Keratinocyte (primary cell): Measurements from ENCODE around the gene CLIP2. TPM values are rescaled to one million over a fixed set of nuclear protein-coding genes. Genes with fewer than 3 reads are reported as not detected.

Source experiments
- DNase-seq: peaks from one replicate; pipeline ENCODE4 v3.0.0-alpha.2; 2011; ENCODE audit warnings: low read depth, missing footprints, low spot score
- FAIRE-seq: peaks from 2 replicates; lab custom pipeline; 2011; peaks lifted over from hg19 to GRCh38; lab: Jason Lieb, UNC
- H2AFZ ChIP-seq: 2 replicates; pipeline ENCODE4 v1.6.0; 2012; ENCODE audit warnings: low read length, control low read depth, inconsistent platforms; ENCODE audit not compliant: control insufficient read depth
- H3K27ac ChIP-seq: 2 replicates; pipeline ENCODE4 v1.5.1; 2011; ENCODE audit warnings: low read length; ENCODE audit not compliant: control insufficient read depth, insufficient read depth
- H3K27me3 ChIP-seq: 3 replicates; pipeline ENCODE4 v1.6.0; 2011; ENCODE audit warnings: low read length; ENCODE audit not compliant: control insufficient read depth, insufficient read depth; ENCODE audit errors: extremely low read depth
- H3K36me3 ChIP-seq, 2 experiments: 2 replicates in 1 of 2; 3 replicates in 1 of 2; pipeline ENCODE4 v1.5.1; 2011; ENCODE audit warnings: low read length in 2 of 2, mild to moderate bottlenecking in 1 of 2; ENCODE audit not compliant: control insufficient read depth in 2 of 2, insufficient read depth in 2 of 2; ENCODE audit errors: extremely low read depth in 1 of 2
- H3K4me1 ChIP-seq: 3 replicates; pipeline ENCODE4 v1.5.1; 2011; ENCODE audit warnings: low read length; ENCODE audit not compliant: control insufficient read depth, insufficient read depth; ENCODE audit errors: extremely low read depth
- H3K4me2 ChIP-seq: 3 replicates; pipeline ENCODE4 v1.6.0; 2011; ENCODE audit warnings: low read depth, low read length; ENCODE audit not compliant: control insufficient read depth, insufficient read depth; ENCODE audit errors: extremely low read depth
- H3K4me3 ChIP-seq, 3 experiments: fragments of 200-600 bp in 1 of 3; sonication (generic) in 1 of 3; 2 replicates in 2 of 3; 3 replicates in 1 of 3; pipeline ENCODE4 v1.5.1; 2011 to 2016; ENCODE audit warnings: low read length in 3 of 3, mild to moderate bottlenecking in 3 of 3, control low read depth in 2 of 3, inconsistent platforms in 1 of 3, low read depth in 1 of 3, mixed read lengths in 1 of 3, mixed run types in 1 of 3, moderate library complexity in 1 of 3; ENCODE audit not compliant: control insufficient read depth in 2 of 3, insufficient read depth in 2 of 3; ENCODE audit errors: extremely low read depth in 1 of 3
- H3K79me2 ChIP-seq: 2 replicates; pipeline ENCODE4 v1.6.0; 2012; ENCODE audit warnings: low read length; ENCODE audit not compliant: control insufficient read depth, insufficient read depth
- H3K9ac ChIP-seq: 3 replicates; pipeline ENCODE4 v1.6.0; 2011; ENCODE audit warnings: low read length; ENCODE audit not compliant: control insufficient read depth, insufficient read depth; ENCODE audit errors: extremely low read depth
- H3K9me1 ChIP-seq: 3 replicates; pipeline ENCODE4 v1.6.0; 2011; ENCODE audit warnings: low read length; ENCODE audit not compliant: control insufficient read depth, insufficient read depth; ENCODE audit errors: extremely low read depth
- H3K9me3 ChIP-seq: 2 replicates; pipeline ENCODE4 v1.5.1; 2012; ENCODE audit warnings: low read depth, low read length; ENCODE audit not compliant: control insufficient read depth
- H4K20me1 ChIP-seq: 3 replicates; pipeline ENCODE4 v1.6.0; 2011; ENCODE audit warnings: low read length; ENCODE audit not compliant: control insufficient read depth, insufficient read depth; ENCODE audit errors: extremely low read depth
- EZH2 ChIP-seq: IDR thresholded peaks from one replicate; pipeline ENCODE4 v1.6.1; 2012; ENCODE audit warnings: inconsistent platforms, mild to moderate bottlenecking, low read length, moderate library complexity
- dilution Hi-C: fragments of 300-500 bp; cut with MboI; formaldehyde crosslinking; loops from one replicate; pipeline ENCODE4 v1.7.0; 2020; ENCODE audit warnings: low sequenced_read_pairs; ENCODE audit not compliant: extremely low pct_ligation_motif_present
- polyA plus RNA-seq, 5 experiments: library from polyadenylated mRNA; depleted of rRNA in 3 of 5; stranded (reverse) in 3 of 5; stranded (forward) in 1 of 5; unstranded in 1 of 5; fragments of >200 nt; gene quantifications; 1 replicate in 1 of 5; 2 replicates in 3 of 5; 3 replicates in 1 of 5; pipeline versions ENCODE4 v1.2.1 to v1.2.3, GENCODE V29; 2011 to 2012; ENCODE audit warnings: missing spikeins in 2 of 5, low read depth in 1 of 5, low replicate concordance in 1 of 5
- TF ChIP-seq, protein P1 (sequence below), 3 experiments: IDR thresholded peaks in 1 of 3; conservative IDR thresholded peaks in 1 of 3; optimal IDR thresholded peaks in 1 of 3; 2 replicates in 2 of 3; 3 replicates in 1 of 3; pipeline versions ENCODE3 to v1.5.1; 2011; ENCODE audit warnings: low read length in 3 of 3, mild to moderate bottlenecking in 3 of 3, moderate library complexity in 2 of 3, control low read depth in 1 of 3, inconsistent platforms in 1 of 3; ENCODE audit not compliant: insufficient read depth in 2 of 3; ENCODE audit errors: extremely low read depth in 1 of 3

The CLIP2 gene
- polyA plus RNA-seq, 1 donor (not counting 4 experiments of a cell fraction or from before 2014, with no cell fraction given), result 2.6 TPM

DNA sequence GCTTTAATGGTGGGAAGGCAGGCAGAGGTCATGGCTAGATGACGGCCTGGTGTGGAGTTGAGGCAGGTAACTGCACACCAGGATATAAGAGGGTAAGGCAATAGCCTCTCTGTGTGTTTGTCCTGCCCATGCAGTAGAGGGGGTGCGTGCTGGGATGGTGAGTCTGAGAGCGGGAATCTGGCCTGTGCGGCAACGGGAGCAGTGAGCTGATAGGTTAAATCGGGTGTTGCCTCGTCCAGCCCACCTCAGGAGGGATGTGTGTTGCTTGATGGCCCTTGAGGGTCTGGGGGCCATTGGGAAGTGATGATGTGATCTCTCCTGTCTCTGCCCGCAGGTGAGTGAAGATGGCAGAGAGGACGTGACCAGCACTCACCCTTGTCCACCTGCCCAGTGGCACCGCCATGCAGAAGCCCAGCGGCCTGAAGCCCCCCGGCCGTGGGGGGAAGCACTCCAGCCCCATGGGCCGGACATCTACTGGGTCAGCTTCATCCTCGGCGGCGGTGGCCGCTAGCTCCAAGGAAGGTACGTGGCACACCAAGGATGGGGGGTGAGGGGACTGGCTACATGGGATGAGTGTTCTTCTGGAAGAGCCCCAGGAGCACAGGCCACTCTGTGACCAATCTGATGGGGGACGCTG is 28.1 kb downstream of the CLIP2 start:
- FAIRE-seq (no peak), DNase-seq (no peak)
- Histone ChIP-seq H3K36me3 (peaks cover 0 to 7% of the 10 kb centered on the region in 2 experiments), H3K4me1 (peaks cover 14% of the 10 kb centered on the region), H3K9me3 (no peaks in the 10 kb centered on the region), H3K9ac (no peak overlapping the region), H3K27me3 (no peaks in the 10 kb centered on the region), H4K20me1 (no peaks in the 10 kb centered on the region), H3K9me1 (no peaks in the 10 kb centered on the region), H3K79me2 (no peaks in the 10 kb centered on the region), H3K4me3 (no peak overlapping the region), H2AFZ (no peak overlapping the region), H3K4me2 (no peak overlapping the region), H3K27ac (no peak overlapping the region)
- TF ChIP-seq, protein P1, sequence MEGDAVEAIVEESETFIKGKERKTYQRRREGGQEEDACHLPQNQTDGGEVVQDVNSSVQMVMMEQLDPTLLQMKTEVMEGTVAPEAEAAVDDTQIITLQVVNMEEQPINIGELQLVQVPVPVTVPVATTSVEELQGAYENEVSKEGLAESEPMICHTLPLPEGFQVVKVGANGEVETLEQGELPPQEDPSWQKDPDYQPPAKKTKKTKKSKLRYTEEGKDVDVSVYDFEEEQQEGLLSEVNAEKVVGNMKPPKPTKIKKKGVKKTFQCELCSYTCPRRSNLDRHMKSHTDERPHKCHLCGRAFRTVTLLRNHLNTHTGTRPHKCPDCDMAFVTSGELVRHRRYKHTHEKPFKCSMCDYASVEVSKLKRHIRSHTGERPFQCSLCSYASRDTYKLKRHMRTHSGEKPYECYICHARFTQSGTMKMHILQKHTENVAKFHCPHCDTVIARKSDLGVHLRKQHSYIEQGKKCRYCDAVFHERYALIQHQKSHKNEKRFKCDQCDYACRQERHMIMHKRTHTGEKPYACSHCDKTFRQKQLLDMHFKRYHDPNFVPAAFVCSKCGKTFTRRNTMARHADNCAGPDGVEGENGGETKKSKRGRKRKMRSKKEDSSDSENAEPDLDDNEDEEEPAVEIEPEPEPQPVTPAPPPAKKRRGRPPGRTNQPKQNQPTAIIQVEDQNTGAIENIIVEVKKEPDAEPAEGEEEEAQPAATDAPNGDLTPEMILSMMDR (optimal IDR thresholded peaks at IDR 0.05 in 1 of 3, IDR thresholded peaks at IDR 0.05 in 1 of 3, conservative IDR thresholded peaks at IDR 0.05 in 1 of 3; ENCODE audit: extremely low read depth in 1 of 3, insufficient read depth in 2 of 3, low read length in 3 of 3), result no peak
- no peak for TF ChIP-seq EZH2
- dilution Hi-C loops, result no loop called here

DNA sequence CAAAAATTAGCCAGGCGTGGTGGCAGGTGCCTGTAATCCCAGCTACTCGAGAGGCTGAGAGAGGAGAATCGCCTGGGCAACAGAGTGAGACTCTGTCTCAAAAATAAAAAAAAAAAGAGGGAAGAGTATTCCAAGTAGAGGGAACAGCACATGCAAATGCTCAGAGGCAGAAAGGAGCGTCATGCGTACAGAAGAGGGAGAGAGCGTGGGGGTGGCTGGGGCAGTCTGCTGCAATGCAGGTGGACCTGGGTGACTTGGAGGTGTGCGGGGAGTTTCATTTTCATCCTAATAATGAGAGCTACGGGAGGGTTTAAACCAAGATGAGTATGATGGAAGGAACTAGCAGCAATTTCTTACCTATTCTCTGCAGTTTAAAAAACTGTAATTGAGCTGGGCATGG is 28.8 kb downstream of the CLIP2 start:
- no peak for FAIRE-seq
- no peak overlapping the region for H2AFZ ChIP-seq
- H3K9ac ChIP-seq, result no peak overlapping the region
- no peaks in the 10 kb centered on the region for H3K27me3 ChIP-seq
- H3K79me2 ChIP-seq, result no peaks in the 10 kb centered on the region
- no peak for TF ChIP-seq EZH2
- TF ChIP-seq, protein P1 (optimal IDR thresholded peaks at IDR 0.05 in 1 of 3, IDR thresholded peaks at IDR 0.05 in 1 of 3, conservative IDR thresholded peaks at IDR 0.05 in 1 of 3; ENCODE audit: extremely low read depth in 1 of 3, insufficient read depth in 2 of 3, low read length in 3 of 3), result no peak
- H3K27ac ChIP-seq, result no peak overlapping the region
- peaks cover 7% of the 10 kb centered on the region for H3K4me1 ChIP-seq
- peaks cover 0 to 7% of the 10 kb centered on the region in 2 experiments for H3K36me3 ChIP-seq
- DNase-seq, result no peak
- H3K9me3 ChIP-seq, result no peaks in the 10 kb centered on the region
- no peak overlapping the region for H3K4me3 ChIP-seq
- no peaks in the 10 kb centered on the region for H3K9me1 ChIP-seq
- dilution Hi-C loops, result no loop called here
- H4K20me1 ChIP-seq, result no peaks in the 10 kb centered on the region
- no peak overlapping the region for H3K4me2 ChIP-seq
